Fibroblast of peridontal ligament (primary cell): ENCODE measurements around the gene ARFRP1.

ENCODE experiments used
- DNase-seq: peaks from one replicate; pipeline ENCODE4 v3.0.0-alpha.2; 2010; ENCODE audit errors: extremely low read depth

The ARFRP1 gene

GRCh38 chr20:63690898-63691710 lies 16.7 kb downstream of the ARFRP1 start:
- DNase-seq, result no peak

- no peak for DNase-seq
These were observed 17.5 kb downstream of the ARFRP1 start for GRCh38 chr20:63690003-63690897.

GRCh38 chr20:63689046-63690002 lies 18.5 kb downstream of the ARFRP1 start:
- DNase-seq, result no peak

GRCh38 chr20:63688228-63689045 lies 19.3 kb downstream of the ARFRP1 start:
- DNase-seq, result no peak

- no peak for DNase-seq
These were observed 20.2 kb downstream of the ARFRP1 start for GRCh38 chr20:63687419-63688178.

GRCh38 chr20:63686492-63687321 lies 21.1 kb downstream of the ARFRP1 start:
- no peak for DNase-seq

- DNase-seq, result no peak
These were observed 21.7 kb downstream of the ARFRP1 start for GRCh38 chr20:63686094-63686491.

GRCh38 chr20:63685269-63686026 lies 22.3 kb downstream of the ARFRP1 start:
- DNase-seq, result no peak

GRCh38 chr20:63682384-63683139 lies 25.2 kb downstream of the ARFRP1 start:
- DNase-seq, result peak; percentile 95

GRCh38 chr20:63681609-63682142 lies 26.1 kb downstream of the ARFRP1 start:
- DNase-seq, result no peak

- no peak for DNase-seq
These were observed 26.7 kb downstream of the ARFRP1 start for GRCh38 chr20:63680857-63681608.

GRCh38 chr20:63680427-63680826 lies 27.3 kb downstream of the ARFRP1 start:
- no peak for DNase-seq

GRCh38 chr20:63679799-63680305 lies 27.9 kb downstream of the ARFRP1 start:
- no peak for DNase-seq

GRCh38 chr20:63678667-63679465 lies 28.9 kb downstream of the ARFRP1 start:
- DNase-seq, result no peak

- no peak for DNase-seq
These were observed 29.7 kb downstream of the ARFRP1 start for GRCh38 chr20:63678071-63678470.
